AG09309 (cell line): ENCODE data around the gene CDT1.
A peak's percentile ranks its signal among the peaks of the same experiment; 100 is the strongest.

ENCODE experiments used
- DNase-seq: peaks from one replicate; pipeline ENCODE4 v3.0.0-alpha.2; 2010; ENCODE audit warnings: low read depth
- H3K4me3 ChIP-seq: 2 replicates; pipeline ENCODE4 v1.5.1; 2011; ENCODE audit warnings: mild to moderate bottlenecking, low read depth, low read length, moderate library complexity; ENCODE audit not compliant: control insufficient read depth
- TF ChIP-seq, protein P1 (sequence below): IDR thresholded peaks from 2 replicates; pipeline ENCODE4 v1.5.1; 2011; ENCODE audit warnings: mild to moderate bottlenecking, low read depth, low read length, inconsistent platforms; ENCODE audit not compliant: insufficient read depth, control insufficient read depth; ENCODE audit errors: missing control alignments

The CDT1 gene

DNA sequence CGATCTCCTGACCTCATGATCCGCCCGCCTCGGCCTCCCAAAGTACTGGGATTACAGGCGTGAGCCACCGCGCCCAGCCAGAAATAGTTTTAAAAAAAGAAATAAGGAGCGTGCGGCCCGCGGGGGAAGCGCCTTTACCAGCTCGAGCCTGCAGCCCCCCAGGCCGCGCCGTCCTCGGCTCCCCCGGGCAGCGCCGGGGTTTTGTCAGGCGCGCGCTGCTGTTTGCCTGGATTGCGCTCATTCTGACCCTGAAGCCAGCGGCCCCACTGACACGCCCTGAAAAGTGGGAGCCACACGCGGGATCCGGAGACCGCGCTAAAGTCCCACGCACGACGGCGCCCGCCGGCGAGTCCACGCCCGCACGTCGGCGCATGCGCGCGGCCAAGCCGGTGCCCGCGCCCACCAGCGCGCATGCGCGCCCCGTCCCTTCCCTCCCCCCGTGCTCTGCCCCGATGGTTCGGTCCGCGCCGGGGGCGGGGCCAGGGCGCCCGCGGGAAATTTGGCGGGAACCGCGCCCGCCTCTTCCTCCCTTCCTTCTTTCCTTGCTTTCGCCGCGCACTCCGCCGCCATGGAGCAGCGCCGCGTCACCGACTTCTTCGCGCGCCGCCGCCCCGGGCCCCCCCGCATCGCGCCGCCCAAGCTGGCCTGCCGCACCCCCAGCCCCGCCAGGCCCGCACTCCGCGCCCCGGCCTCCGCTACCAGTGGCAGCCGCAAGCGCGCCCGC is at the start of gene CDT1:
Gene CDT1, plus strand, starts transcription at position 526 of the 724 bp plus-strand sequence. Its CDS starts 43 bp downstream, at position 569.
- no peak for DNase-seq
- TF ChIP-seq, protein P1, sequence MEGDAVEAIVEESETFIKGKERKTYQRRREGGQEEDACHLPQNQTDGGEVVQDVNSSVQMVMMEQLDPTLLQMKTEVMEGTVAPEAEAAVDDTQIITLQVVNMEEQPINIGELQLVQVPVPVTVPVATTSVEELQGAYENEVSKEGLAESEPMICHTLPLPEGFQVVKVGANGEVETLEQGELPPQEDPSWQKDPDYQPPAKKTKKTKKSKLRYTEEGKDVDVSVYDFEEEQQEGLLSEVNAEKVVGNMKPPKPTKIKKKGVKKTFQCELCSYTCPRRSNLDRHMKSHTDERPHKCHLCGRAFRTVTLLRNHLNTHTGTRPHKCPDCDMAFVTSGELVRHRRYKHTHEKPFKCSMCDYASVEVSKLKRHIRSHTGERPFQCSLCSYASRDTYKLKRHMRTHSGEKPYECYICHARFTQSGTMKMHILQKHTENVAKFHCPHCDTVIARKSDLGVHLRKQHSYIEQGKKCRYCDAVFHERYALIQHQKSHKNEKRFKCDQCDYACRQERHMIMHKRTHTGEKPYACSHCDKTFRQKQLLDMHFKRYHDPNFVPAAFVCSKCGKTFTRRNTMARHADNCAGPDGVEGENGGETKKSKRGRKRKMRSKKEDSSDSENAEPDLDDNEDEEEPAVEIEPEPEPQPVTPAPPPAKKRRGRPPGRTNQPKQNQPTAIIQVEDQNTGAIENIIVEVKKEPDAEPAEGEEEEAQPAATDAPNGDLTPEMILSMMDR, result no peak
- H3K4me3 ChIP-seq, result peak within 1 kb of the TSS; percentile 48

DNA sequence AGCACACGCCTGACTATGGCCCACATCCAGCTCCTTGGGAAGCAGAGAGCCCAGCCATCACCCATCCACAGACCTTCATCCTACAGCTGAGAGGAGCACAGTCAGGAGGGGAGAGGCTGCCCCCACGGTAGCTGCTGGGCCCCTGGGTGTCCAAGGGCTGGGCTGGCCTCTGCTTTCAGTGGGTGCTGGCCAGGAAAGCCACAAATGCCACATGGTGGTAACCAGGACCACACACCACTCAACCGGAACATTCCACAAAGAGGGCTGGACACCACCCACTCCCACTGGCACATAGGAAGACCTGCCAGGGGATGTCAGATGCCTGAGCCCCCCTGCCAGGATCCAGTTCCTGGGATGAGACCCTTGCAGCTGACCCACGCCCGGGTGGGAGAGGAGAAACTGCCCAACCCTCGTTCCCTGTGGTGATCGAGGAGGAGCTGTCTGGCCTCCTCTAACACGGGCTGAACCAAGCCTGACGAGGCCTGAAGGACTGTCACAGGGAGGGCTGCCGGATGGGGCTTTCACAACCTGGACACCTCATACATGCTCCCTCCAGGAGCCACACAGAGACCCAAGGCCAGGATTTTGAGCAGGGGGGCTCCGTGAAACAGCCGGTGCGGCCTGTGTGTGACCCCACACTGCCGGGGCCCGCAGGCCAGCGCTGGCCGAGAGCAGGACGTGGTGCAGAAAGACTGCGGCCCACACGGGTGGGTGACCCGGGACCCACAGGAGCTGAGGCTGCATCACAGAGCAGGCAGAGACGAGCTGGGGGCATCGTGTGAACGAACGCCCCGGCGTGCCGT is 49.3 kb upstream of the CDT1 start:
- TF ChIP-seq, protein P1, result no peak
- no peak overlapping the region for H3K4me3 ChIP-seq
- no peak for DNase-seq

DNA sequence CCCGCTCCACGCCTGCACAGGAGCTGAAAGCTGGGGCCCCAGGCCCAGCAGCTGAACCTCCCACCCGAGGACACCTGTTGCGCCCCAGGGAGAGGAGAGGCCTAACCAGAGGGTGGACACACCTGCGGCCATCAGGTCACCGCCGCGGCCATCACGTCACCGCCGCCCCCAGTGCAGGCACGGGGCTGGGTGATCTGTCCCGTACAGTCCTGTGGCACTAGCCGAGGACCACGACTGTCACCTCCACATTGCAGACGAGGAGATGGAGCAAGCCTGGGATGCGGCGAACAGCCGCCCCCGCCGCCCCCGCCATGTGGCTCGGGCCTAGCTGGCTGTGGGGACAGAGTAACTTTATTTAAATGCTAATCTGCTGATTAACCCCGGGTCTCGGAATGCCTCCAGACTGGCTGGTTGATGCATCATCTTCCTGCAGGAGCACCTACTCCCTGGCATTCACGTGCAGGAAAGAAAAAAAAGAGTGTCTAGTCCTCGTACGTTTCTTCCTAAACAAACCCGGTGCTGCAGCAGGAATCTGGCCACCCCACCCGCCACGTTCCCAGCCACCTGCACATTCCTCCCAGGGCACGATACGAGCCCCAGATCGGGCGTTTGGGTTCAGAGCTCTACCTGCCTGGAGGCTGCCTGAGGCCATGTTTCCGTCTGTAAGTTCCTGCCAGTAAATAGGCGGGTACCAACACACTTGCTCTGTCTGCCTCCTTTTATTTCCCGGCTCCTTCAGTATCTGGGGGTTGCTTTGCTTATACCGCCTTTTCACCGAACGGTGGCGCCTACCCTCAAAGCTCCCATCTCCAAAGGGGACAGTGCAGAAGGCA is 48.5 kb upstream of the CDT1 start:
- peak; percentile 17 for DNase-seq
- TF ChIP-seq, protein P1, result peak; percentile 35
- H3K4me3 ChIP-seq, result no peak overlapping the region

DNA sequence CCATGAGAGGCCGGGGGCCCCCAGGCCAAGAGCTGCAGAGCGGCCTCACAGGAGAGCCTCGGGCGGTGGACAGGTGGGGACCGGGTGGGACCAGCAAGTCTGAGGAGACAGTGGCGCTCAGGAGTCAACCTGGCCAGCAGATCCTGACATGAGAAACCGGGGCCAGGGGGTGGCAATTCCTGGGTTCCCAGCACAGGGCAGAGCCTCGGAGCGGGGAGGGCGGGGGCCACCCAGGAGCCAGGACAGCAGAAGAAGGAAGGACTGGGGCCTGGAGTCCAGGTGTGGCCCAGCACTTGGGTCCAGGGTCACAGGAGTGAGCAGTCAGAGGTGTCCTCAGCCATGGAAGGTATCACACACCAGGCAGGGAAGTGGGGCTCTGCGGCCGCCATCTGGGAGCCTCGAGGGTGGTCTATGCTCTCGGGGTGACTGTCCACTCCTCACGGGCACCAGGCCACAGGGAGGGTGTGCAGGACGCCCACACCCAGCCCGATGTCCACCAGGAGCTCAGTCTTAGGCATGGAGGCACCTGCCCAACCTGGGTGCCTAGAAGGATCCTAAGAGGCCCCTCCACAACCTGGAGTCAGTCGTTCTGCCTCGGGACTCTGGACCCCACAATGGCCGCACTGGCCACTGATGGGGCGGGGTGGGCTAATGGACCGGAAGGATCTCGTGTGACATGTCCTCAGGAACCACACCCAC is 47.7 kb upstream of the CDT1 start:
- TF ChIP-seq, protein P1, result no peak
- H3K4me3 ChIP-seq, result no peak overlapping the region
- no peak for DNase-seq

DNA sequence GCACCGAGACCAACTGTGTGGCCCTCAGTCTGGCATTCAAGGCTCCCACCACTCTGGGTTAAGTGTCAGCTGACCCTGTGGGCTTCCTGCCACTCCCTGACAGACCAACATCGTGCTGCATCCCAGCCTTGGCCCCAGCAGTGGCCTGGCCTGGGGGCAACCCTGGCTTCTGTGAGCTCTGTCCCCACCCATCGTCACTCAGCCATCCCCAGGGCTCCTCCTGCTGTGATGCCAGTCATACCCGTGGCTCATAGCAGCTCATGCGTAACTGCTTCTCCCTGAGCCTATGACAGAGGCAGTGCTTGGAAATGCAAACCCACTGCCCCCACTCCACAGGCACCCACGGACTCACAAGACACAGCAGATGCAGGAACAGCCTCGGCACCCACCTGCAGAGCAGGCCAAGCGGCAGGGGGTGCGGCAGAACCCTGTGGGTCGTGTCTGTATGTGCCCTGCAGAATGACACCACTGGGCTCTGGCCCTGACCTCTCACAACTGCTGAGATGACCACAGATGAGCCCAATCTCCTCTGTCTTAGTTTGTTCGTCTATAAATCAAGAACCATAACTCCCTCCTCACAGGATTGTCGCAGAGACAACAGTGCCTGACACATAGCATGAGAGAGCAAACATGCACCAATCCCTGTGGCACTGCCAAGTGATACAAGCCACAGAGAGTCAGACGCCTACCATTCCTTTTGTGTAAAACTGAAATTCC is 45.2 kb upstream of the CDT1 start:
- TF ChIP-seq, protein P1, result no peak
- no peak overlapping the region for H3K4me3 ChIP-seq
- DNase-seq, result no peak
